GM18502 (cell line): ENCODE measurements around the gene ADD3.

ENCODE experiments used
- ATAC-seq: cut with Tn5 transposase; IDR thresholded peaks from one replicate; pipeline ENCODE4 v1.9.1; 2021; ENCODE audit warnings: mild to moderate bottlenecking; ENCODE audit not compliant: unreplicated experiment, poor library complexity

ADD3 gene

GRCh38 chr10:109997233-109997632, 10.6 kb upstream of the ADD3 start:
- no peak for ATAC-seq

DNA sequence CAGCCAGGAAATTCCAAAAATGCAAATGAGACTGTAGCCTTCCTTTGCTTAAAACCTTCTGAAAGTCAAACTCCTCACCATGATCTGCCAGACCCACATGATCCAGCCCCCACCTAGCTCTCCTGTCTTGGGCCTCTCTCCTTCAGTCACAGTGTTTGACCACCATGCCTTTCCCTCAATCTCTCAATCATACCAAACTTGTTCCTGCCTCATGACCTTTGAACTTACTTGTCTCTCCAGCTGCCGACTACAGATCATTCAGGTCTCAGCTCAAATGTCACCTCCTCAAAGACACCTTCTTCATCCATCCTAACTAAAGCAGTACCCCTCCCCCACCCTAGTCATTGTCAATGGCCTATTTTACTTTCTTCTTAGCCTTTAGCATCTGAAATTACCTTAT, 9.3 kb upstream of the ADD3 start:
- no peak for ATAC-seq

DNA sequence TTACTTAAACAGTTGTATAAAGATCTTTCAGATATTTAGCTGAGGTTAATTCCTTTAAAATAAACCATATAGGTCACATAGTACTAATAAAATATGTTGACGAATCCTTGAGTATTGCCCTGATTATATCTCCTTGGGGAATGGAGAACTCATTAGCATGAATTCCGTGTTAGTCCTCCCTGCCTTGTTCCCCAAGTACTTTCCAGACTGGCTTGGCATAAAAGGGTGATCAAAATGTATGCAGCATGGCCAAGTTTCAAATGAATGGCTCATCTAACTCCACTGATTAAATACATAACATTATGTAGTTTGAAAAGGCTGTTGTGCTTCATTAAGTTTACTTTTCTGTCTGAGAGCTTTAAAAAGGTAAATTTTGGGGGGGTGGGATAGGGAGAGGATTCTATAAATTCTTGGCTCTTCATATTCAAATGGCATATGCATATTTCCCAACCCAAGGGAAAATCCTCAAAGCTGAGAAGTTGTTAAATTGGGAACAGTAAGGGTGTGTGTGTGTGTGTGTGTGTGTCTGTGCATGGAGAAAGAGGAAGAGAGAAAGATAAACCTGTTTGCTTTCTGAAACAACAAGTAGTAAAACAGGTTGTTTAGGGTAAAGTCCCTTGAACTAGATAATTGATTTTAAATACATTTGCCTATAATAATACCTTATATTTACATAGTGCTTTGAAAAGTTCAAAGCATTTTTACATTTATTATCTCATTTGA, 4.8 kb upstream of the ADD3 start:
- ATAC-seq: no peak

DNA sequence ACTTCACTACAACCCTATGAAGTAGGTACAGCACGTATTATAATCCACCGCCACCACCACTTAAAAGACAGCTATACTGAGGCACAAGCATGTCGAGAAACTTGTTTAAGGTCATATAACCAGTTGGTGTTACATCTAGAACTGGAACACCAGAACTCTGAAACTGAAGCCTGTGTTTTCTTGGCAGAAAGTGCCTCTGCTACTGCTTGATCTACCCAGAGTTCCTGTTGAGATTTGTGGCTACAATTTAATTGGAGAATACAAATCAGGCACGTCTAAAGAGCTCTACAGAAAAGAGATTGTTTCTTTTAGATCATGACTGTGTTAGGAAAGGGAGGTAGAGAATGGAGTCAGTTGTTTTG, 4.3 kb upstream of the ADD3 start:
- ATAC-seq: no peak

- no peak for ATAC-seq
Observed at GRCh38 chr10:110005719-110006118, 2.1 kb upstream of the ADD3 start.

GRCh38 chr10:110006358-110007160, 1.2 kb upstream of the ADD3 start:
- no peak for ATAC-seq

GRCh38 chr10:110007161-110007700, 553 bp upstream of the ADD3 start:
- ATAC-seq: peak; percentile 35

GRCh38 chr10:110008518-110009339, 945 bp downstream of the ADD3 start:
- peak; percentile 29 for ATAC-seq

DNA sequence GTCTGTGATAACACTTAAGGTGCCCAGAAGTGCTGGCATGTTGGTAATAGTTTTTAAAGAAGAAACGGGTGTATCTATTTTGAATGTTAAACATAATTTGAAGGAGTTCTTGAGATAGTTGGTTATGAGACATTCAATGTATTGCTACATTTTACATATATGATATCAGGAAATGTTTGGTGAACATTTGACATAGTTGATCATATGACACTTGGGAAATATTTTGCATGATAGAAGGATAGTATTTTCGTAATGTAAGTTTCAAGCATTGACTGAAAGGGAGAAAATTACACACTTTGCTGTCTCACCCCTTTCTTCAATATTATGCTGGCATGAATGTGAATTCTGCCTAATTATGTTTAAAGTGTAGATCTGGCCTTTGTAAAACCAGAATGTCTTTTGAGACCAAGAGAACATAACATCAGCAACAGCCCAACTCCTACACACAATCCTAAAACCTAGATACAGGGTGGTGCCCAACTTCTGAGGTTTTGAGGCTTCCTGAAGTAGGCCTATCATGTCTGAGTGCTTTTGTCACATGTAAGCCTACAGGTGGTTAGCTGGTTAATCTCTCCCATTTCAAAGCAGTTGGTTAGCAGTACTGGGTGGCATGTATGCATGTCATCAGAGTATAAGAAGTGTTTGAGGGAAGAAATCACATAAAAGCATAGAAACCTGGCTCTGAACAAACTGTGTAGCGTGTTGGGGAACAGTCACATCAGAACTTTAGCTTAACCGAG, 2.1 kb downstream of the ADD3 start:
- ATAC-seq: peak; percentile 19

- ATAC-seq: no peak
Observed at GRCh38 chr10:110010486-110011378, 2.9 kb downstream of the ADD3 start.

GRCh38 chr10:110011681-110012080, 3.9 kb downstream of the ADD3 start:
- ATAC-seq: no peak

DNA sequence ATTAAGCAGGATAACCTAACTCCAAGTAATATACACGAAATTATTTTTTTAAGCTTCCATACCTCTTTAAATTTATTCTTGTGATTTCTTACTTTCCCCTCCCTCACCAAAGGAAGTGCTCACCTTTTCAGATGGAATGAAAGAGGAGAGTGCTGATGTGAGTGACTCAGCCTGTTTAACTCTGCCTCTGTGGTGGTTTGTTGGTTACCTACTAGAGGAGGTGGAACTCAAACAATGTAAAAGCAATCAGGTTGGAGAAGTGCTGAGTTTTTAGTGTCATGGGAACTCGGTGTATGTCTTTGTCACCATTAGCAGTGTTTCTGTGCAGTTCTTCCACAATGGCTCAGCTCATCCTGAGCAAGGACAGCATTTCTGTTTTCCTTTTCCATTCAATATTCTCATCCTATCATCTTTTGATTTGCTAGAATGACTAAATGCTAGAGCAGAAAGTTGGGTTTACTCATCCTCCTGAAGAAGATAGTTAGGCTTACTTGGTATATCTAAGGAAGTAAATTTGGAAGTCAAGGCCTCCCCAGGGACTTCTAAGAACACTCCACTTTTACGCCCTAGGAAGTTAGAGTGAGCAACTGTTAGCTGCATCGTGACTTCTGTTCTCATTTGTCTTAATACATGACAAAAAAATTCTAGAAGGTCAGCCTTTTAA, 6.0 kb downstream of the ADD3 start:
- ATAC-seq: peak; percentile 27

DNA sequence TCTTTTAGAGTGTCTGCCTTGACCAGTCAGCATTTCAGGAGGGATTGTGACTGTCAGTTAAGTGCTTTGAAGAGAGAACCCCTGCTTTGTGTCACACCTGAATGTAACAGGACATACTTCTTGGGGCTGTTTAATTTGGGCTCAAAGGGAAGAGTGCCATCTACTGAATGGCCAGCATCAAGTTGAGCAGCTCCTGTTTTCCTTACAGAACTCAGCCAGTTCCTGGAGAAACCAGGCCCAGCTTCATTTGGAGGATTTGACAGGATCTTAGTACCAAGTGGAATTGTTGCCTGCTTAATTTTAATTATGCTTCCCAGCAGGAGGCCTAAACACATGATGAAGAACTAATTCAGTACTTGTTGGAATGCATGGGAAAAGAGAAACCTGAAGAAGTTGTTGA, 8.3 kb downstream of the ADD3 start:
- no peak for ATAC-seq

- ATAC-seq: no peak
Observed at GRCh38 chr10:110017052-110017451, 9.3 kb downstream of the ADD3 start.

GRCh38 chr10:110017907-110018306, 10.1 kb downstream of the ADD3 start:
- no peak for ATAC-seq

- no peak for ATAC-seq
Observed at GRCh38 chr10:110020265-110020664, 12.5 kb downstream of the ADD3 start.

GRCh38 chr10:110022716-110023504, 15.1 kb downstream of the ADD3 start:
- no peak for ATAC-seq
